Measurements from ENCODE around the gene ELFN2.

The ELFN2 gene

GRCh38 chr22:37357446-37358075 lies 69.7 kb downstream of the ELFN2 start:
- no peak for DNase-seq (ENCODE audit: low spot score)

GRCh38 chr22:37356922-37357321 lies 70.4 kb downstream of the ELFN2 start:
- DNase-seq (ENCODE audit: low spot score): no peak

- no peak for DNase-seq (ENCODE audit: low spot score)
Observed at GRCh38 chr22:37355174-37355573, 72.1 kb downstream of the ELFN2 start.

DNA sequence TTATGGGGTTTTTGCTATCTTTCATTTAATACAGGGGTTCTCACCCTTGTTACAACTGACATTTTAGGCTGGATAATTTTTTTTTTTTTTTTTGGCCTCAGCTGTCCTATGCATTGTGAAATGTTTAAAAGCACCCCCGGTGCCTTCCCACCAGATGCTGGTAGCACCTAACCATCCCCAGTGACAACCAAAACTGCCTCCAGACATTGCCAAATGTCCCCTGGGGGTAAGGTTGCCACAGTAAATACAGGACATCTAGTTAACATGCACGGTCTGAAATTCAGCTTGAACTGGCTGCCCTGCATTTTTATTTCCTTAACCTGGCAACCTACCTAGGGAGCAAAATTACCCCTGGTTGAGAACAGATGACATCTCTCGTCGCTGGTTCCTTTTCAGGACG lies 72.6 kb downstream of the ELFN2 start:
- no peak for DNase-seq (ENCODE audit: low spot score)

GRCh38 chr22:37354261-37354660 lies 73.0 kb downstream of the ELFN2 start:
- no peak for DNase-seq (ENCODE audit: low spot score)

DNA sequence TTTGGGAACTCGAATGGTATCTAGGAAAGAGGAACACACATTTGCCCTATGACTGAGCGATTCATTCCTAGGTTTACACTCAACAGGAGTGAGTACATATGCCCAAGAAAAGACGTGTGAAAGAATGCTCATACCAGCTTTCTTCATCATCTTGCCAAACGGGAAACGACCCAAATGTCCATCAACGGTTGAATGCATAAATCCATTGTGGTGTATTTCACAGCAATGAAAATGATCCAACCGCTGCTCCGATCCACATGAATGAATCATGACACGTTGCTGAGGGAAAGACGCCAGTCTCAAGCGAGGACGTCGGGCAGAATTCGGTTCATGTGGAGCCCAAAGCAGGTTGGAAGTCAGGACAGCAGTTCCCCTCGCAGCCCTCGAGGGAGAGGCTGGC lies 73.4 kb downstream of the ELFN2 start:
- no peak for DNase-seq (ENCODE audit: low spot score)

DNA sequence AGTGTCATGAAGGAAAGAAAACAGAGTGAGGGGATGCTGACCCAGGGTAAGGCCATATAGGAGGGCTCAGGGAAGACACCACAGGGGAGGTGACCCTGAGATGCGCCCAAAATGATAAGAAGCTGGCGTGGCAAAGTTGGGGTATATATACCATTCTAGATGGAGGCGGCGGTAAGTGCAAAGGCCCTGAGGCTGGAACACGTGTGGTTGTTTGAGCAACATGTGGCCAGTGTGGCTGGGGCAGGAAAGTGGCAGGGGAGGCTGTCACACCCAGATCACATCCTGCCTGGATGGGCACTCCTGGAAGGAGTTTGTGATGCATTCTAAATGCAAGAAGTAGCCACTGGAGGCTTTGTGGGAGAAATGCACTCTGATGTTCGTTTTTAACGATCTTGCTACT lies 74.8 kb downstream of the ELFN2 start:
- no peak for DNase-seq (ENCODE audit: low spot score)

GRCh38 chr22:37351232-37351631 lies 76.0 kb downstream of the ELFN2 start:
- DNase-seq (ENCODE audit: low spot score): no peak

- DNase-seq (ENCODE audit: low spot score): no peak
Observed at GRCh38 chr22:37349043-37349814, 78.0 kb downstream of the ELFN2 start.

- DNase-seq (ENCODE audit: low spot score): no peak
Observed at GRCh38 chr22:37346505-37346895, 80.8 kb downstream of the ELFN2 start.

DNA sequence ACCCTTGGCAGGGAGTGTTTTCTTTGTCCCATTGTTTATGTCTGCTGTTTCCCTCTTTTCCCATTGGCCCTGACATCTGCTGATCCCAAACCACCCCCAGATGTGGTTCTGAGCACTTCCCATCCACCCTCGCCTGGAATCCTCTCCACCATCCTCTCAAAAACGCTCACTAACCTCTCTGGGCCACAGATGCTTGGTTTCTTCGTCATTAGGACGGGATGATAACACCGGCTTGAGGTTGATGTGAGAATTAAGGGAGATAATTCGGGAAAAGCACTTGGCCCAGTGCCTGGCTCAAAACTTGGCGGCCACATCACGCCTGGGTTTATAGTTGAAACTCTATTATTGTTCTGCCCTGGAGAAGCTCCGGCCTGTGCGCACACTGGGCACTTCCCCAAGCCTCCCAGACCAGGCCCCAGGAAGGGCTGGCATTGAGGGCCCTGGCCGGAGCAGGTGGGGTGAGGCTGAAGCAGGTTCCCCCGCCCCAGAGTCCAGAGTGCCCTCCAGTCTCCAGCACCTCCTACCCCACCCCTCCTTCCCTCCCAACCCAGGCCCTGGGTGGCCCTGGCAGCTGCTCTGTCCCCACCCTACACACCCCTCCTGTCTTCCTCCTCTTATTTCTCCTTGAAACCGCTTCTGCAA lies 81.3 kb downstream of the ELFN2 start:
- no peak for DNase-seq (ENCODE audit: low spot score)

DNA sequence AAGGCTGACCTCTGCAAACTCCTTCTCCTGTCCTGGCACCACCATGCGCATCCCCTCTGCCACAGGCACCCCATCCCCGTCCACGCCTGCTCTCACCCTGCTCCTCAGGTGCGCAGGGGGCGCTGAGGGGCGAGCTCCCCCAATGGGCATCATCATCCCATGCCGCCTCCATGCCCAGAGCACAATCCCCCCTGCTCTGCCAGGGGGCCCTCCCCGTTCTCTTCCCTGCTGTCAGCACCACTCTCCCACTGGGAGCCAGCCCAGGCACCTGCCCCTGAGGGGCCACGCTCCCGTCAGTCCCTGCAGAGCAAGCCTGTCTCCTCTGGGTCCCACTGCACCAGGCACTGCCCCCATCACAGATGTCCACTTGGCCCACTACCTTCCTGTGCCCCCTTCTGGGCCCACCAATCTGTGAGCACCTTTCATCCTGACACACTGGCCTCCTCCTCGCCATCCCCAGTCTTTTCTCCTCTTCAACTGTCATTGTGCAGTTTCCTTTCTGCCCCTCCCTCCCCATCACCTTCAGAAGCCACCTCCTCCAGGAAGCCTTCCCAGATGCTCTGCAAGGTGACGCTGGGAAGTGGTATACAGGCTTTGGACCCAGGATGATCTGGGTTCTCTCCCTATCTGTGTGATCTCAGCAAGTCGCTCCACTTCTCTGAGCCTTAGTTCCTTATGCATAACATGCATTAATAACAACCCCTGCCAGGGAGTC lies 82.4 kb downstream of the ELFN2 start:
- no peak for DNase-seq (ENCODE audit: low spot score)

GRCh38 chr22:37343863-37344734 lies 83.2 kb downstream of the ELFN2 start:
- DNase-seq (ENCODE audit: low spot score): no peak

- DNase-seq (ENCODE audit: low spot score): no peak
Observed at GRCh38 chr22:37343348-37343747, 83.9 kb downstream of the ELFN2 start.

DNA sequence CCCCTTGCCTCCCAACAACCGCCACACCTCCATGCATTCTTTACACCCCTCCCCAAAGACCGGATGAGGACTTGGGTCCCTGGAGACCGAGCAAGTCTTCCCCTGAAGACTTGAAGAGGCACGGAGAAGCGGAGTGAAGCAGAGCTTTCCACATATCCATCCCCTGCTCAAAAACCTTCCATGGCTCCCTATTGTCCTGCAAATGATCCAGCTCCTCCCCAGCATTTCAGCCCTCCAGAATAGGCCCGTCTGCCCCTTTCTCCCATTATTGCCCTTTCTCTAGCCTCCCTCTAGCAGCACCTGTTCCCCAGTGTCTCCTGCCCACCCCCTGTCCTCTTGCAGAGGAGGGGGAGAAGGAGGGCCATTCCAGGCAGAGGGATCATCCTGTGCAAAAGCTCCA lies 85.2 kb downstream of the ELFN2 start:
- no peak for DNase-seq (ENCODE audit: low spot score)

GRCh38 chr22:37340331-37341262 lies 86.7 kb downstream of the ELFN2 start:
- DNase-seq (ENCODE audit: low spot score): no peak

DNA sequence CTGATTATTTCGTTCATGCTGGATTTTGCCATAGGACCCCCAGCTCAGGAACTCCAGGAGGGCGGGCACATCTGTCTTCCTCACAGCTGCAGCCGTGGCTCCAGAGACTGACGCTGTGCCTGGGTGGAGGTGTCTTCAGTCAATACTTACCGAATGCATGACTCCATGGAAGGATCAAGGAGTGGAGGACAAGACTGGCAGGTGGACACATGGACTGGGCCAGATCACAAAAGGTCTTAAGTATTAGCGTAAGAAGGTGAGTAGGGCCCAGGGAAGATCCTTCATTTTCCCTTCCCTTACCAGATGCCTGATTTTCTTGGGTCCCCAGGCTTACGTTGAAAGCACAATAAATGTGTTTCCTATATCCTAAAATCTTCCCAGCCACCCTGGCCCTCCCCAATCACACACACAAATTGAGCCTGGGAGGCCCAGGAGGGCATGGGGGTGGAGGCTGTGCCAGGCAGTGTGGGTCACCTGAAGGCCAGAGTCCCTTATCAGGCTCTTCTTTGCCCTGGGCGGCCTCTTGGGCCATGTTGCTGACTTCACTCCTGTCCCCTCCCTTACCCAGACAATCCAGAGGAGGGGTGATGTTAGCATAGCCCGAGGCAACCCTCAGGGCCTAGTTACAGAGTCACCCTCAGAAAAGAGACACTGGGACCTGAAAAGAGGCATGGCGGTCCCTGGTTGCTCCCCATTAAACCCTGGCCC lies 88.6 kb downstream of the ELFN2 start:
- no peak for DNase-seq (ENCODE audit: low spot score)

GRCh38 chr22:37337204-37337943 lies 89.9 kb downstream of the ELFN2 start:
- DNase-seq (ENCODE audit: low spot score): no peak

- DNase-seq (ENCODE audit: low spot score): no peak
Observed at GRCh38 chr22:37336579-37336978, 90.7 kb downstream of the ELFN2 start.
